HG03045 (cell line): Measurements from ENCODE around the gene CHIT1.

Experiments used
- ATAC-seq: cut with Tn5 transposase; IDR thresholded peaks from one replicate; pipeline ENCODE4 v1.9.1; 2021; ENCODE audit warnings: mild to moderate bottlenecking, moderate library complexity; ENCODE audit not compliant: unreplicated experiment

CHIT1 gene

DNA sequence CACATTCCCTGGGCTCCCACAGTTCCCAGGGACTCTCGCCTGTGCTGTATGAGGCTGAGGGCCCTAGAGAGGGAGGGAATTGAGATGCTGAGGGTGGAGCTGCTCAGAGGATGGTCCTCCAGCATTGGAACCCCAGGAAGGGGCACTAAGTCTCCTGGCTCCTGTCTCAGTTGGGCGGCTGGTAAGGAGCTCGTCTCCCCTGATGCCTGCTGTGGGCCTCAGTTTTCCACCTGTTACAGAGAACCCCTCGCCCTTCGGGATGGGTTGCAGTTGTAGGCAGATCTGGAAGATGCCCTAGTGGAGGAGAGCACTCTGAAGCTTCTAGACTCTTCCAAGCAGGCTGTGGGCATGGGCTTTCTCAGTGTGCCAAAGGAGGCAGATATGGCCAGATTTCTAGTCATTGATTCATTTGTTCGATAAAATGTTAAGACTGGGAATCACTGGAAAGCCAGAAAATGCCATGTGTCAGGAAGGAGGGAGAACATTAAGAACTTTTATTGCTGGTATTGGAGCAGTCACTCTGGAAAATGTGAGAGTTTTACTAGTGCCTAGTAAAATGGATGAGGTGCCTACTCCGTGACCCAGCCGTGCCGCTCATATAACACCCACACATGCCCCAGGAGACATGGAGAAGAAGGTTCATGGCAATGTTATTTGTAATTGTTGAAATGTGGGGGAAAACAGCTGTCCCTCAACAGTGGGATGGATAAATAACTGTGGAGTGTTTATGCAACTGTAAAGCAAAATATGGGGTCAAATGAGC is 53.0 kb downstream of the CHIT1 start:
- ATAC-seq = no peak

- ATAC-seq = no peak
These were observed 53.6 kb downstream of the CHIT1 start for GRCh38 chr1:203175827-203176241.

DNA sequence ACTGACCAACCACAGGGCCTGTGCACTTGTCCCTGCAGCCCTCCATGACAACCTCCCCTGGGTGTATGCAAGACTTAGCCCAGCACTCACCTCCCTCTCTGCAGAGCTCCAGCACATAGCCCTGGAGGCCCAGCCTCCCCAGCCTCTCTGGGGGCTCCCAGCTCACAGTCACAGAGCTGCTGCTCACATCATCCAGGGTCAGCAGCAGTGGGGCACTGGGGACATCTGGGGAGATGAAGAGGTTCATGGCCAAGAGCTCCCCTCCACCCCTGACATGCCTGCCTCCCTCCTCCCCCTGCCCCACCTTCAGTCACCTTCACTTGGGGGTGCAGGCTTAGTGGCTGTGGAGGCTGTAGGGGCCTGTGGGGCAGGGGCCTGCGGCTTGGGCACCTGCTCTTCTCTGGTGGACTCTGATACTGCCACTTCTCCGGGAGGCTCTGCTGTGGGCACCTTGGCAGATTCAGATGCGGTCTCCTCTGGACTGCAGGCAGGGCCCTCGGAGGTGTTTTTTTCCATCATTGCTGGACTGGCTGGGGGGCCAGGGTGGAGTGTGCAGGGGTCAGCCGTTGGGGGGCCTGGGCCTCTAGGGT is 54.1 kb downstream of the CHIT1 start, which contains the start of gene MYBPH:
TSS of gene MYBPH (minus strand) at position 590 of the 590 bp plus-strand sequence. CDS start at position 519, 71 bp downstream.
- no peak for ATAC-seq

GRCh38 chr1:203174324-203174985 is 55.0 kb downstream of the CHIT1 start:
- no peak for ATAC-seq

GRCh38 chr1:203173566-203173965 is 55.9 kb downstream of the CHIT1 start:
- ATAC-seq = no peak

GRCh38 chr1:203173011-203173555 is 56.4 kb downstream of the CHIT1 start:
- ATAC-seq = no peak

GRCh38 chr1:203172184-203173010 is 57.1 kb downstream of the CHIT1 start:
- no peak for ATAC-seq

GRCh38 chr1:203171341-203172183 is 57.9 kb downstream of the CHIT1 start:
- no peak for ATAC-seq

GRCh38 chr1:203170625-203171330 is 58.7 kb downstream of the CHIT1 start:
- no peak for ATAC-seq

- ATAC-seq = no peak
These were observed 59.5 kb downstream of the CHIT1 start for GRCh38 chr1:203169770-203170520.

DNA sequence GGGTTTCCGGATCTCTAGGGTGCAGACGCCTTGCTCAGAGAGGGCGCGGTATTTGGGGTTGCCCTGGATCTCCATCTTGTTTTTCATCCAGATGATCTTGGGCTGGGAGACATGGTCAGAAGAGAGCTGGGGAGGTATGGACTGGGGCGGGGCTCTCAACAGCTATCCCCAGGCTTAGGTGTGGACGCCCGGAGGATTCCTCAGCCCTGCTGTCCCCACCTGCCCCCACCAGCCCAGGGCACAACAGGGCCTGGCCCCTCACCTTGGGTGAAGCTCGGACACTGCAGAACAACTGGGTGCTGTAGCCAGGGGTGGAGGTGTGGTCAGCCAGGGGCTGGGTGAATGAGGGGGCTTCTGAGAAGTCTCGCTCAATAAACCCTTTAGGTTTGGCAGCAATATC is 60.5 kb downstream of the CHIT1 start:
- no peak for ATAC-seq

DNA sequence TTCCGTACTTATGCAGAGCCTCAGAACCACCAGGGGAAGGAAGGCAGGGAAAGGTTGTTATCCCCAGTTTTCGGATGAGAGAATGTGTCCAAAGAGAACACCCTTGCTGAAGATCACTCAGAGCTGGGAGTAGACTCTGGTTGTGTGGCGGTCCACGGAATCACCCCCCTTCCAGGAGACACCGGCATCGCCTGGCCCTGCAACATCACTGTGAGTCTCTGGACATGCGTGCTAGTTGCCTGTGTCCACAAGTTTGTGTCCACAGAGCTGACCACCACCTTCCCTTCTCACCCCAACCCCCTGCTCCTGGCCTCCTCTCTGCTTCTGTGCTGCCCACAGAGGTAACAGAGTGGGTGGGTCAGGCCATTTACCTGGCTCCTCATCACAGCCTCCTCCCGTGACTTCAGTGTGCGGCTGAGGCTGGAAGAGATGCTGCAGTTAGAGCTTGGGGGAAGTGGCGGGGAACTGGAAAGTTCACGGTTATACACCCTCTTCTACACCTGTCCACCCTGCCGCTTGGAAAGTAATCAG is 61.2 kb downstream of the CHIT1 start:
- ATAC-seq = no peak

DNA sequence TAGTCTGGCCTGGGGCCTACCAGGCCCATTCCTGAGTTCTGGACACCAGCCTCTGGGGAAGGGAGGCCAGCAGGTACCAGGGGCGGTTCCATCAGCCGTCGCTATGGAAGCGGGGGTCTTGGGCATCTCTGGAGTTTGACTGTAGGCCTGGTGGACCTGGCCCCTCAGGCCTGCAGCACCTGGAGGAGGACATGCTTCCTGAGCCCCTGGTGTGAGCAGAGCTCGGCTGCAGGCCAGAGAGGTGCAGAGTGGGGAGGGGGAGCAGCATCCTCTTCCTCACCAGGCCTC is 61.6 kb downstream of the CHIT1 start:
- no peak for ATAC-seq

DNA sequence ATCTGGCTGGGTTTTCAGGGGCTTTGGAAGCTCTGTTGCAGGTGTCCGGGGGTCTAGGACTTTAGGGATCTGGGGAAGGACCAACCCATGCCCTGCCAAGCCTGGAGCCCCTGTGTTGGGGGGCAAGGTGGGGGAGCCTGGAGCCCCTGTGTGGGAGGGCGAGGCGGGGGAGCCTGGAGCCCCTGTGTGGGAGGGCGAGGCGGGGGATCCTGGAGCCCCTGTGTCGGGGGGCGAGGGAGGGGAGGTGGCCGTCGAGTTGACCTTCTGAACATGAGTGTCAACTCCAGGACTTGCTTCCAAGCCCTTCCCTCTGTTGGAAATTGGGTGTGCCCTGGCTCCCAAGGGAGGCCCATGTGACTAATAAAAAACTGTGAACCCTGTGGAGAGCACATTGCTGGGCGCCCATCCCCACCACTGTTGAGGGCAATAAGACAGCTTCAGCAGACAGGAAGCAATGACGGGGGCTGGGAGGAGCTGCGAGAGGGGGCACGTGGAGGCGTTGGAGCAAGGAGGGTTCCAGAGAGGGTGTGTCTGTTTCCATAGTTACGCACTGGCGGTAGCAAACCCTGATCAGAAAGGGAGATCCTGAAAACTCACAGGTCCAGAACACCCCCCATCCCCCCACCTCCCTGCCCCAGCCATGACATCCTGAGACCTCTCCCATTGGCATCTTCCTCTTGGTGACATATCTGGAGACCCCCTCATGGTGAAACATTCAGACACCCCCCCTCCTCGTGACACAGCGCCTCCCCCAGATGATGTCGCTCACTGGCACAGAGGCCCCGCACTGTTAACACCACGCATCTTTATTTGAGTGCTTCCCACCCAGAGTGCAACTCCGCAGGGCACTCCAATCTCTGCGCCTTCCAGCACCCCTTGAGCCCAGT is 62.2 kb downstream of the CHIT1 start:
- ATAC-seq = no peak

DNA sequence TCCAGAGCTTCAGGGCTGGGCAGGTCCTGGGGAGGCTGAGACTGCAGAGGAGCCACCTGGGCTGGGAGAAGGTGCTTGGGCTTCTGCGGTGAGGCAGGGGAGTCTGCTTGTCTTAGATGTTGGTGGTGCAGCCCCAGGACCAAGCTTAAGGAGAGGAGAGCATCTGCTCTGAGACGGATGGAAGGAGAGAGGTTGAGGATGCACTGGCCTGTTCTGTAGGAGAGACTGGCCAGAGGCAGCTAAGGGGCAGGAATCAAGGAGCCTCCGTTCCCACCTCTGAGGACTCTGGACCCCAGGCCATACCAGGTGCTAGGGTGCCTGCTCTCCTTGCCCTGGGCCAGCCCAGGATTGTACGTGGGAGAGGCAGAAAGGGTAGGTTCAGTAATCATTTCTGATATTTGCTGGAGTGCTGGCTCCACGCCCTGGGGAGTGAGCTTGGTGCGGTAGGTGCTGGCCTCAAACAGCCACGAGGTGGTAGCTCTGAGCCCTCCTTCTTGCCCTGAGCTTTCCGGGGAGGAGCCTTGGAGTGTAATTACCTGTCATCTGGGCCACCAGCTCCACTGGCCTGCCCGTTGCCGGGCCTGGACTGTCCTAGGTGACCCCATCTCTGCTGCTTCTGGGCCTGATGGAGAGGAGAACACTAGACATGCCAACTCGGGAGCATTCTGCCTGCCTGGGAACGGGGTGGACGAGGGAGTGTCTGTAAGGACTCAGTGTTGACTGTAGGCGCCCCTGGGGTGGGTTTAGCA is 63.1 kb downstream of the CHIT1 start:
- ATAC-seq = no peak
